ENCODE results near the gene RIOK1. TPM values are rescaled to one million over a fixed set of nuclear protein-coding genes. Genes with fewer than 3 reads are reported as not detected.

RIOK1 gene
- polyA plus RNA-seq, 3 donors: 7.7 to 14.6 (median 8.8) TPM

- Histone ChIP-seq H2AFZ (ENCODE audit: insufficient read depth, low read depth, low read length, poor library complexity, severe bottlenecking) (no peak overlapping the region), H3K27me3 (ENCODE audit: control insufficient read depth in 2 of 2, insufficient read depth in 2 of 2, low read length in 2 of 2) (no peaks in the 10 kb centered on the region), H3K4me2 (replicated peaks; ENCODE audit: extremely low read depth, low read length, poor library complexity, severe bottlenecking) (no peak overlapping the region), H3K9me3 (replicated peaks in 1 of 2; ENCODE audit: control insufficient read depth in 1 of 2, insufficient read depth in 1 of 2, low read length in 2 of 2) (no peaks in the 10 kb centered on the region), H3K27ac (ENCODE audit: low read depth in 1 of 2, low read length in 2 of 2) (no peak overlapping the region), H3K4me3 (replicated peaks in 1 of 3; ENCODE audit: low read depth in 2 of 3, low read length in 3 of 3) (no peak overlapping the region), H3K9ac (ENCODE audit: insufficient read depth, low read length, poor library complexity, severe bottlenecking) (no peak overlapping the region), H4K20me1 (ENCODE audit: insufficient read depth, low read length) (no peaks in the 10 kb centered on the region), H3K36me3 (replicated peaks in 1 of 2; ENCODE audit: control insufficient read depth in 1 of 2, insufficient read depth in 2 of 2, low read length in 2 of 2) (peaks cover 95 to 100% of the 10 kb centered on the region in 2 donors), H3K79me2 (ENCODE audit: insufficient read depth, low read length) (no peaks in the 10 kb centered on the region), H3K4me1 (ENCODE audit: control insufficient read depth in 1 of 2, insufficient read depth in 2 of 2, low read length in 2 of 2) (no peaks in the 10 kb centered on the region)
- no peak overlapping the region for H3K4me3 Mint-ChIP-seq
- no peaks in the 10 kb centered on the region for H3K9me3 Mint-ChIP-seq
- no peaks in the 10 kb centered on the region for H3K4me1 Mint-ChIP-seq
- H3K27ac Mint-ChIP-seq: no peak overlapping the region
- intact Hi-C loops (cut with micrococcal nuclease): no loop called here
- DNase-seq: no peak
- WGBS (ENCODE audit: insufficient coverage): no CpG with 5 or more reads among the region's 4 CpGs
- H3K27me3 Mint-ChIP-seq (ENCODE audit: low read depth in 3 of 3): no peaks in the 10 kb centered on the region
- no peak for TF ChIP-seq CTCF (IDR thresholded peaks at IDR 0.05)
- H3K36me3 Mint-ChIP-seq: peaks cover 76 to 97% of the 10 kb centered on the region in 2 donors
Measured at GRCh38 chr6:7410851-7411250, 21.2 kb downstream of the RIOK1 start.

DNA sequence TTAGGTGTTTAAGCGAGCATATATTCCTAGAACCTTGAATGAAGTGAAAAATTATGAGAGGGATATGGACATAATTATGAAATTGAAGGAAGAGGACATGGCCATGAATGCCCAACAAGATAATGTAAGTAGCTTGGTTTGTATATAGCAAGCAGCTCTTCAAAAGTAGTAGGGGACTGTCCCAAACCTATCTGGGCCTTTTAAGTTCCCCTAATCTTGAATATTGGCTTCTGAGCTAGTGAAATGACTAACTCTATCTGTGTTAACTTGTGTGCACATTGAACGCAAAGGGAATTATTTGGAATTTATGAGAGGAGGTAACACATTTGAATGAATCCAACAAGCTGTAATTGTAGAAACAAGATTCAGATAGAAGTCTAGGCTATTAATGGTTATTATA, 21.7 kb downstream of the RIOK1 start:
- Histone ChIP-seq H4K20me1 (ENCODE audit: insufficient read depth, low read length) (no peaks in the 10 kb centered on the region), H3K27ac (ENCODE audit: low read depth in 1 of 2, low read length in 2 of 2) (no peak overlapping the region), H3K9me3 (replicated peaks in 1 of 2; ENCODE audit: control insufficient read depth in 1 of 2, insufficient read depth in 1 of 2, low read length in 2 of 2) (no peaks in the 10 kb centered on the region), H3K36me3 (replicated peaks in 1 of 2; ENCODE audit: control insufficient read depth in 1 of 2, insufficient read depth in 2 of 2, low read length in 2 of 2) (peaks cover 93 to 100% of the 10 kb centered on the region in 2 donors), H3K79me2 (ENCODE audit: insufficient read depth, low read length) (no peaks in the 10 kb centered on the region), H2AFZ (ENCODE audit: insufficient read depth, low read depth, low read length, poor library complexity, severe bottlenecking) (no peak overlapping the region), H3K27me3 (ENCODE audit: control insufficient read depth in 2 of 2, insufficient read depth in 2 of 2, low read length in 2 of 2) (no peaks in the 10 kb centered on the region), H3K4me1 (ENCODE audit: control insufficient read depth in 1 of 2, insufficient read depth in 2 of 2, low read length in 2 of 2) (no peaks in the 10 kb centered on the region), H3K4me3 (replicated peaks in 1 of 3; ENCODE audit: low read depth in 2 of 3, low read length in 3 of 3) (no peak overlapping the region), H3K9ac (ENCODE audit: insufficient read depth, low read length, poor library complexity, severe bottlenecking) (no peak overlapping the region), H3K4me2 (replicated peaks; ENCODE audit: extremely low read depth, low read length, poor library complexity, severe bottlenecking) (no peak overlapping the region)
- WGBS (ENCODE audit: insufficient coverage): no CpG with 5 or more reads among the region's 2 CpGs
- Mint-ChIP-seq H3K36me3 (peaks cover 75 to 97% of the 10 kb centered on the region in 2 donors), H3K27me3 (ENCODE audit: low read depth in 3 of 3) (no peaks in the 10 kb centered on the region), H3K4me1 (no peaks in the 10 kb centered on the region), H3K27ac (no peak overlapping the region), H3K4me3 (no peak overlapping the region), H3K9me3 (no peaks in the 10 kb centered on the region)
- intact Hi-C loops (cut with micrococcal nuclease): no loop called here
- TF ChIP-seq CTCF (IDR thresholded peaks at IDR 0.05): no peak
- no peak for DNase-seq

Data from CD14-positive monocyte (primary cell).